ENCODE measurements around the gene ATP1A2. TPM values are rescaled to one million over a fixed set of nuclear protein-coding genes. Genes with fewer than 3 reads are reported as not detected.

The ATP1A2 gene
- total and polyA plus RNA-seq, 2 donors (not counting 1 experiment from before 2014, with no cell fraction given) = not detected

DNA sequence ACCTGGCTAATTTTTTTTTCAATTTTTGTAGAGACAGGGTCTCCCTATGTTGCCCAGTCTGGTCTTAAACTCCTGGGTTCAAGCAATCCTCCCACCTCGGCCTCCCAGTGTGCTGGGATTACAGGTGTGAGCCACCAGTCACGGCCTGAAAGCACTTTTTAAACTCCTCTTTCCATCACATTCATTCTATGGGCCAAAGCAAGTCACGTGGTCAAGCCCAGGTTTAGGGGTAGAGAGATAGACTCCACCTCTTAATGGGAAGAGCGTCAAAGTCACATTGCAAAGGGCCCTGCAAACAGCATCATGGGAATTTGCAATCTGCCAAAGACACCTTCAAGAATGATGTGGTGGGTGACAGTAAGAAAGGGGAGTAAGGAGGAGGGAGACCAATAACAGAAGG, 43.0 kb downstream of the ATP1A2 start:
- POLR2A ChIA-PET = no interaction called here
- no peaks in the 10 kb centered on the region for H3K9me3 Mint-ChIP-seq (ENCODE audit: insufficient read depth)
- WGBS (ENCODE audit: insufficient coverage) = 93% methylated on average over 2 of the region's 4 CpGs

DNA sequence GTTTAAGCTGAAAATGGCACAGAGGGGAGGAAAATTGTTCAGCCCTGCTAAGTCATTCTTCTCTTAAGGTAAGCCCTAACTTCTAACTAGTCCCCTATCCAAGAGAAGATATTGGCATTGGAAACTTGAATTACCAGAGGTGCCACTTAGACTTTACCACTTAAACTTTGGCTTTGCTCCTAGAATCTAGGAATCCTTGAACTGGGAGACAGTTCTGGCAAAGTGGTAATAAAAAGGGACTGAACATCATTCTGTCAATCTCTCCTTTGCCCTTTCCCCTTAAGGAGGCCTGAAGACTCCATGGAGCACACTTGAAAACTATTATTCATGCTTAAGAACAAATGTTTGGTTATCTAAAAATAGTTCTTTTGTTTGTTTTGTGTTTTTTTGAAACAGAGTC, 44.3 kb downstream of the ATP1A2 start:
- ATAC-seq (ENCODE audit: low read depth) = no peak
- no peaks in the 10 kb centered on the region for H3K36me3 ChIP-seq (replicated peaks in 1 of 2; ENCODE audit: control extremely low read depth in 1 of 2, control insufficient read depth in 1 of 2, extremely low read depth in 1 of 2, insufficient read depth in 2 of 2, low read length in 1 of 2)
- H3K27ac Mint-ChIP-seq = no peak overlapping the region
- no peaks in the 10 kb centered on the region for H3K9me3 ChIP-seq (ENCODE audit: control extremely low read depth in 1 of 3, control insufficient read depth in 2 of 3, insufficient read depth in 1 of 3, low read length in 2 of 3)
- peaks cover 4% of the 10 kb centered on the region for H3K27me3 Mint-ChIP-seq
- TF ChIP-seq, protein P1, sequence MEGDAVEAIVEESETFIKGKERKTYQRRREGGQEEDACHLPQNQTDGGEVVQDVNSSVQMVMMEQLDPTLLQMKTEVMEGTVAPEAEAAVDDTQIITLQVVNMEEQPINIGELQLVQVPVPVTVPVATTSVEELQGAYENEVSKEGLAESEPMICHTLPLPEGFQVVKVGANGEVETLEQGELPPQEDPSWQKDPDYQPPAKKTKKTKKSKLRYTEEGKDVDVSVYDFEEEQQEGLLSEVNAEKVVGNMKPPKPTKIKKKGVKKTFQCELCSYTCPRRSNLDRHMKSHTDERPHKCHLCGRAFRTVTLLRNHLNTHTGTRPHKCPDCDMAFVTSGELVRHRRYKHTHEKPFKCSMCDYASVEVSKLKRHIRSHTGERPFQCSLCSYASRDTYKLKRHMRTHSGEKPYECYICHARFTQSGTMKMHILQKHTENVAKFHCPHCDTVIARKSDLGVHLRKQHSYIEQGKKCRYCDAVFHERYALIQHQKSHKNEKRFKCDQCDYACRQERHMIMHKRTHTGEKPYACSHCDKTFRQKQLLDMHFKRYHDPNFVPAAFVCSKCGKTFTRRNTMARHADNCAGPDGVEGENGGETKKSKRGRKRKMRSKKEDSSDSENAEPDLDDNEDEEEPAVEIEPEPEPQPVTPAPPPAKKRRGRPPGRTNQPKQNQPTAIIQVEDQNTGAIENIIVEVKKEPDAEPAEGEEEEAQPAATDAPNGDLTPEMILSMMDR (IDR thresholded peaks at IDR 0.05) = no peak
- no peak for TF ChIP-seq EZH2 (IDR thresholded peaks at IDR 0.05; ENCODE audit: borderline replicate concordance, insufficient read depth, low read depth, low read length, poor library complexity, severe bottlenecking)
- no peak overlapping the region for H3K27ac ChIP-seq (ENCODE audit: low read length in 2 of 2)
- CTCF ChIA-PET = interaction anchor here (1.0 kb wide), 1 partner anchor 132 kb away, joined by 4 read pairs; no protein-coding TSS in a partner anchor
- H3K4me3 ChIP-seq (ENCODE audit: control extremely low read depth in 1 of 5, extremely low read depth in 1 of 5, insufficient read depth in 1 of 5, low read depth in 2 of 5, low read length in 4 of 5) = no peak overlapping the region
- no peaks in the 10 kb centered on the region for H3K79me2 ChIP-seq (ENCODE audit: control insufficient read depth, insufficient read depth, low read length)
- H3K4me1 ChIP-seq (ENCODE audit: control insufficient read depth in 2 of 2, insufficient read depth in 2 of 2, low read length in 2 of 2) = no peaks in the 10 kb centered on the region
- H3K4me2 ChIP-seq (replicated peaks; ENCODE audit: low read depth, low read length, poor library complexity, severe bottlenecking) = no peak overlapping the region
- no peak overlapping the region for H3K4me3 Mint-ChIP-seq
- no peak for DNase-seq
- no peak overlapping the region for H2AFZ ChIP-seq (ENCODE audit: insufficient read depth, low read depth, low read length, poor library complexity, severe bottlenecking)
- intact Hi-C loops (cut with micrococcal nuclease) = no loop called here
- H3K9ac ChIP-seq (ENCODE audit: low read length) = no peak overlapping the region
- no peaks in the 10 kb centered on the region for H3K4me1 Mint-ChIP-seq
- H3K27me3 ChIP-seq (replicated peaks in 1 of 4; ENCODE audit: control extremely low read depth in 1 of 4, control insufficient read depth in 3 of 4, insufficient read depth in 4 of 4, low read length in 3 of 4) = no peaks in the 10 kb centered on the region
- POLR2A ChIA-PET = no interaction called here
- no peaks in the 10 kb centered on the region for H4K20me1 ChIP-seq (ENCODE audit: control insufficient read depth, insufficient read depth, low read length, poor library complexity, severe bottlenecking)
- H3K9me3 Mint-ChIP-seq (ENCODE audit: insufficient read depth) = no peaks in the 10 kb centered on the region

More for the DNA sequence above, 43.0 kb downstream of the ATP1A2 start:
- no peak for DNase-seq
- no peaks in the 10 kb centered on the region for H3K79me2 ChIP-seq (ENCODE audit: control insufficient read depth, insufficient read depth, low read length)
- CTCF ChIA-PET = no interaction called here
- H3K27me3 ChIP-seq (replicated peaks in 1 of 4; ENCODE audit: control extremely low read depth in 1 of 4, control insufficient read depth in 3 of 4, insufficient read depth in 4 of 4, low read length in 3 of 4) = no peaks in the 10 kb centered on the region
- H3K27ac Mint-ChIP-seq = no peak overlapping the region
- no peaks in the 10 kb centered on the region for H3K4me1 ChIP-seq (ENCODE audit: control insufficient read depth in 2 of 2, insufficient read depth in 2 of 2, low read length in 2 of 2)
- no peak overlapping the region for H3K4me3 Mint-ChIP-seq
- H3K4me3 ChIP-seq (ENCODE audit: control extremely low read depth in 1 of 5, extremely low read depth in 1 of 5, insufficient read depth in 1 of 5, low read depth in 2 of 5, low read length in 4 of 5) = no peak overlapping the region
- peaks cover 4% of the 10 kb centered on the region for H3K27me3 Mint-ChIP-seq
- no peak for ATAC-seq (ENCODE audit: low read depth)
- H3K9me3 ChIP-seq (ENCODE audit: control extremely low read depth in 1 of 3, control insufficient read depth in 2 of 3, insufficient read depth in 1 of 3, low read length in 2 of 3) = no peaks in the 10 kb centered on the region
- H3K36me3 ChIP-seq (replicated peaks in 1 of 2; ENCODE audit: control extremely low read depth in 1 of 2, control insufficient read depth in 1 of 2, extremely low read depth in 1 of 2, insufficient read depth in 2 of 2, low read length in 1 of 2) = no peaks in the 10 kb centered on the region
- H3K4me2 ChIP-seq (replicated peaks; ENCODE audit: low read depth, low read length, poor library complexity, severe bottlenecking) = no peak overlapping the region
- TF ChIP-seq, protein P1 (IDR thresholded peaks at IDR 0.05) = no peak
- TF ChIP-seq EZH2 (IDR thresholded peaks at IDR 0.05; ENCODE audit: borderline replicate concordance, insufficient read depth, low read depth, low read length, poor library complexity, severe bottlenecking) = no peak
- intact Hi-C loops (cut with micrococcal nuclease) = no loop called here
- H3K4me1 Mint-ChIP-seq = no peaks in the 10 kb centered on the region
- H3K27ac ChIP-seq (ENCODE audit: low read length in 2 of 2) = no peak overlapping the region
- H2AFZ ChIP-seq (ENCODE audit: insufficient read depth, low read depth, low read length, poor library complexity, severe bottlenecking) = no peak overlapping the region
- H4K20me1 ChIP-seq (ENCODE audit: control insufficient read depth, insufficient read depth, low read length, poor library complexity, severe bottlenecking) = no peaks in the 10 kb centered on the region
- no peak overlapping the region for H3K9ac ChIP-seq (ENCODE audit: low read length)
